Hematopoietic multipotent progenitor cell treated with erythropoietin and hydrocortisone succinate and interleukin-3 and kit ligand, for 8 days (in vitro differentiated cells): ENCODE data around the gene RNPEPL1.

Experiments used
- DNase-seq: peaks from one replicate; pipeline ENCODE4 v3.0.0-alpha.2; 2015

The RNPEPL1 gene

DNA sequence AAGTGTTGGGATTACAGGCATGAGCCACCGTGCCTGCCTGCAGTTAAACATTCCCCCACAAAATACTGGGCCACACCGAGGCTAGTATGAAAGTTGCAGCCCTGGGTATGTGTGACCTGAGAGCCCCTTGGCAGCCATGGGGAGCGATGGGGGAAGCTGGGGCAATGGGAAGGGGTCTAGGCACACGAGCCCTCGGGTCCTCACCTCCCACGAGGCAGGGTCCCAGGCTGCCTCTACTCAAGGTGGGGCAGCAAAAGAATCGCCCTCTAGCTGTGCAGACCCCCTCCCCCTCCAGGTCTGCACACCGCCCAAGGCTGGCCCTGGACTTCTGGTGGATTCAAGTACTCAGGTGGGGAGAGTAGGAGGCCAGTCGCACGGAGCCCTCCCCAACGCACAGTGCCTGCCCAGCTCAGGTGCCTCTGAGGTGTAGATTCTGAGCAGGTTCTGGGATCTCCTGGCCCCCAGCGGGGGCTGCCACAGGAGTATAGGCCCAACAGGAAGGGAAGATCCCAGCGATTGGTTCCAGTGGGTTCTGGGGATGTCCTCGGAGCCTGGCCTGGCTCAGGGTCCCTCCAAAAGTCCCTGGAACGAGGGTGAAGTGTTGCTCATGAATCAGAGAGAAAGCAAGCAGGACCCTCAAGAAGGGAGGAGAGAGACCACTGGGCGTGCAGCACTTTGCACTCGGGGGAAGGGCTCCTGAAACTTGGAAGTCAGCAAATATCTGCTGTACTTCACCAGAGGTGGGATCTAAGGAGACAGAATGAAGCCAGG, 59.6 kb downstream of the RNPEPL1 start:
- DNase-seq: no peak

DNA sequence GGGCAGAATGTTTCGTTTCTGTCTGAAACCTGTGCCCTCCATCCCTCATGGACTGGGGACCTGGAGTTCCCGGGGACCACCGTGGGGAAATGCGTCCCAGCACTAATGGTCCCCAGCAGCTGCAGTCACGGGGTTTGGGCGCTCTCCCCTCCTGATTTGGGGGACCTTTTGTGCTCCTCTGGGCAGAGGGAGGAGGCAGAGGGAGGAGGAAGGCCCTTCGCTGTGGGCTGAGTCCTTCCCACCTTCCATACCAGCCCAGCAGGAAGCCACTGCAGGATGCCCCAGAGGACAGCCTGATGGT, 60.2 kb downstream of the RNPEPL1 start:
- no peak for DNase-seq

DNA sequence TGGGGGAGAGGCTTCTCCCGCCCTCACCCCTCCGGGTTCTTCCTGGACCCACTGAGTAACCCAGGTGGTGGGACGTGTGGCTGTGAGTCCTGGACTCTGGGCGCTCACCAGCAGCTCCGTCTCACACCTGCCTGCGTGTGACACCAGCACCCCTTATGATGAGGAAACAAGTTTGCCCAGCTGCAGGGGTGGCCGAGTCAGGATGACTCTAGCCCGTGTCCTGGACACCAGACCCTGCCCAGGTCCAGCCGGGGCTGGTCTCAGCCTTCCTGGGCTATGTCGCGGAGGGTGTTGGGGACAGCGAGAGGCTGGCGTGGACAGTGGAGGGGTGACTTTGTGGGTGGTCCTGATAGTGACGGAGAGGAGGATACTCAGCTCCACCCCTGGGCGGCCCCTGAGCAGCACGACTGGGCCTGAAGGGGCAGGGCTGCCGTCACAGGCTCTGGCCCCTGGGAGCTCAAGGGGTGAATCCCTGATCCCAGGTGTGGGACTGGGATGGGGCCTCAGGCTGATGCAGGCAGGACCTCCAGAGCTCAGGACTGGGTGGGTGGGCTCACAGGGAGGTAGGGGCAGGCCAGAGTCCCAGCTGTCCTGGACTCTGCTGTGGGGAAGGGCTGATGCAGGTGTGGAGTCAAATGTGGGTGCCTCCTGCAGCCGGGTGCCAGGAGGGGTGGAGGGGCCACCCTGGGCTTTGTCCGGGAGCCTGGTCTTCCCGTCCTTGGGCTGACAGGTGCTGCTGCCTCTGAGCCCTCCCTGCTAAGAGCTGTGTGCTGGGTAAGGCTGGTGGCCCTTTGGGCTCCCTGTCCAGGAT, 60.7 kb downstream of the RNPEPL1 start:
- DNase-seq: no peak

DNA sequence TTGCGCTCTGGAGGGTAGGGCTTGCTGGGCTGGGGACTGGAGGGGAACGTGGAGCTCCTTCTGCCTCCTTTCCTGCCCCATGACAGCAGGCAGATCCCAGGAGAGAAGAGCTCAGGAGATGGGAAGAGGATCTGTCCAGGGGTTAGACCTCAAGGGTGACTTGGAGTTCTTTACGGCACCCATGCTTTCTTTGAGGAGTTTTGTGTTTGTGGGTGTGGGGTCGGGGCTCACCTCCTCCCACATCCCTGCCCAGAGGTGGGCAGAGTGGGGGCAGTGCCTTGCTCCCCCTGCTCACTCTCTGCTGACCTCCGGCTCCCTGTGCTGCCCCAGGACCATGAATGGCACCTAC, 61.3 kb downstream of the RNPEPL1 start:
- no peak for DNase-seq

DNA sequence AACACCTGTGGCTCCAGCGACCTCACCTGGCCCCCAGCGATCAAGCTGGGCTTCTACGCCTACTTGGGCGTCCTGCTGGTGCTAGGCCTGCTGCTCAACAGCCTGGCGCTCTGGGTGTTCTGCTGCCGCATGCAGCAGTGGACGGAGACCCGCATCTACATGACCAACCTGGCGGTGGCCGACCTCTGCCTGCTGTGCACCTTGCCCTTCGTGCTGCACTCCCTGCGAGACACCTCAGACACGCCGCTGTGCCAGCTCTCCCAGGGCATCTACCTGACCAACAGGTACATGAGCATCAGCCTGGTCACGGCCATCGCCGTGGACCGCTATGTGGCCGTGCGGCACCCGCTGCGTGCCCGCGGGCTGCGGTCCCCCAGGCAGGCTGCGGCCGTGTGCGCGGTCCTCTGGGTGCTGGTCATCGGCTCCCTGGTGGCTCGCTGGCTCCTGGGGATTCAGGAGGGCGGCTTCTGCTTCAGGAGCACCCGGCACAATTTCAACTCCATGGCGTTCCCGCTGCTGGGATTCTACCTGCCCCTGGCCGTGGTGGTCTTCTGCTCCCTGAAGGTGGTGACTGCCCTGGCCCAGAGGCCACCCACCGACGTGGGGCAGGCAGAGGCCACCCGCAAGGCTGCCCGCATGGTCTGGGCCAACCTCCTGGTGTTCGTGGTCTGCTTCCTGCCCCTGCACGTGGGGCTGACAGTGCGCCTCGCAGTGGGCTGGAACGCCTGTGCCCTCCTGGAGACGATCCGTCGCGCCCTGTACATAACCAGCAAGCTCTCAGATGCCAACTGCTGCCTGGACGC, 61.9 kb downstream of the RNPEPL1 start:
- no peak for DNase-seq
